Mesendoderm (in vitro differentiated cells): ENCODE results near the gene PTPRG.

Experiments used
- DNase-seq: peaks from one replicate; pipeline ENCODE4 v3.0.0; 2013
- H2AK5ac ChIP-seq: 2 replicates; pipeline ENCODE4 v1.6.1; 2013; ENCODE audit warnings: low read length, inconsistent platforms
- H2BK120ac ChIP-seq: 2 replicates; pipeline ENCODE4 v1.6.1; 2013; ENCODE audit warnings: low read depth, mild to moderate bottlenecking, low read length, moderate library complexity, mixed read lengths
- H2BK15ac ChIP-seq: replicated peaks from 2 replicates; pipeline ENCODE4 v1.6.1; 2013; ENCODE audit warnings: low read depth, mild to moderate bottlenecking, moderate library complexity
- H2BK5ac ChIP-seq: 2 replicates; pipeline ENCODE4 v1.6.1; 2013; ENCODE audit warnings: low read length, inconsistent platforms
- H3K18ac ChIP-seq: 2 replicates; pipeline ENCODE4 v1.6.1; 2013; ENCODE audit warnings: mild to moderate bottlenecking, low read length, mixed read lengths
- H3K23ac ChIP-seq: one replicate; pipeline ENCODE4 v1.6.1; 2013; ENCODE audit warnings: low read length
- H3K27ac ChIP-seq: 2 replicates; pipeline ENCODE4 v1.5.1; 2013; ENCODE audit warnings: low read depth, mild to moderate bottlenecking, inconsistent platforms, low read length, moderate library complexity
- H3K27me3 ChIP-seq: 2 replicates; pipeline ENCODE4 v1.6.1; 2013; ENCODE audit warnings: low read length, control low read depth, mild to moderate bottlenecking, inconsistent platforms; ENCODE audit not compliant: insufficient read depth, poor library complexity
- H3K36me3 ChIP-seq: 2 replicates; pipeline ENCODE4 v1.6.1; 2013; ENCODE audit warnings: low read length, inconsistent platforms; ENCODE audit not compliant: control insufficient read depth, insufficient read depth
- H3K4ac ChIP-seq: one replicate; pipeline ENCODE4 v1.6.1; 2013; ENCODE audit warnings: low read depth, mild to moderate bottlenecking, low read length, moderate library complexity
- H3K4me1 ChIP-seq: 2 replicates; pipeline ENCODE4 v1.6.1; 2013; ENCODE audit warnings: low read depth, low read length, inconsistent platforms; ENCODE audit not compliant: control insufficient read depth
- H3K4me2 ChIP-seq: 2 replicates; pipeline ENCODE4 v1.6.1; 2013; ENCODE audit warnings: low read length
- H3K4me3 ChIP-seq: 2 replicates; pipeline ENCODE4 v1.5.1; 2013; ENCODE audit warnings: mild to moderate bottlenecking, low read length
- H3K56ac ChIP-seq: one replicate; pipeline ENCODE4 v1.6.1; 2013; ENCODE audit warnings: low read length
- H3K79me1 ChIP-seq: 2 replicates; pipeline ENCODE4 v1.6.1; 2013; ENCODE audit warnings: low read length, inconsistent platforms
- H3K79me2 ChIP-seq: 2 replicates; pipeline ENCODE4 v1.6.1; 2013; ENCODE audit warnings: mild to moderate bottlenecking, low read length; ENCODE audit not compliant: control insufficient read depth, insufficient read depth
- H3K9ac ChIP-seq: 2 replicates; pipeline ENCODE4 v1.6.1; 2013; ENCODE audit warnings: low read length, inconsistent platforms
- H4K5ac ChIP-seq: one replicate; pipeline ENCODE4 v1.6.1; 2013; ENCODE audit warnings: low read length
- H4K8ac ChIP-seq: one replicate; pipeline ENCODE4 v1.6.1; 2013; ENCODE audit warnings: low read depth, mild to moderate bottlenecking, control low read depth, low read length, moderate library complexity
- WGBS: extraction: QIAGEN DNeasy Blood & Tissue Kit; methylation state at CpG from one replicate; pipeline ENCODE4 v1.1.7; 2013; ENCODE audit warnings: low lambda C conversion rate, missing lambda C conversion rate; ENCODE audit not compliant: insufficient coverage; ENCODE audit errors: extremely low coverage; 5-methylcytosine and 5-hydroxymethylcytosine counted together

Gene PTPRG

GRCh38 chr3:61563313-61564271 lies 2.2 kb downstream of the PTPRG start:
- H3K27ac ChIP-seq: no peak overlapping the region

GRCh38 chr3:61564395-61565059 lies 3.2 kb downstream of the PTPRG start:
- no CpG with 5 or more reads among the region's 40 CpGs for WGBS
- H3K4me2 ChIP-seq: peak overlapping the region; percentile 90
- peak overlapping the region; percentile 99 for H3K56ac ChIP-seq
- H3K18ac ChIP-seq: peak overlapping the region; percentile 97
- peak; percentile 84 for DNase-seq
- H3K9ac ChIP-seq: peak overlapping the region; percentile 100
- no peak overlapping the region for H3K23ac ChIP-seq
- H3K79me1 ChIP-seq: peaks cover 4% of the 10 kb centered on the region
- peaks cover 79% of the 10 kb centered on the region for H3K79me2 ChIP-seq
- H4K8ac ChIP-seq: no peak overlapping the region
- H3K4ac ChIP-seq: no peak overlapping the region
- H3K4me3 ChIP-seq: peak overlapping the region; percentile 98
- H2BK5ac ChIP-seq: peak overlapping the region; percentile 63
- H3K36me3 ChIP-seq: no peaks in the 10 kb centered on the region
- no peak overlapping the region for H2BK15ac ChIP-seq
- no peak overlapping the region for H2BK120ac ChIP-seq
- peak overlapping the region; percentile 21 for H3K27ac ChIP-seq
- H2AK5ac ChIP-seq: no peak overlapping the region
- H3K4me1 ChIP-seq: peaks cover 2% of the 10 kb centered on the region
- H4K5ac ChIP-seq: no peak overlapping the region
- H3K27me3 ChIP-seq: no peaks in the 10 kb centered on the region

More at GRCh38 chr3:61563313-61564271, 2.2 kb downstream of the PTPRG start:
- Histone ChIP-seq H4K5ac (no peak overlapping the region), H3K56ac (peak overlapping the region; percentile 99), H3K4me1 (peaks cover 11% of the 10 kb centered on the region), H3K9ac (peak overlapping the region; percentile 100), H4K8ac (no peak overlapping the region), H2BK5ac (peak overlapping the region; percentile 65), H3K36me3 (no peaks in the 10 kb centered on the region), H3K4ac (no peak overlapping the region), H2AK5ac (peak overlapping the region; percentile 18), H3K79me2 (peaks cover 70% of the 10 kb centered on the region), H3K4me3 (peak overlapping the region; percentile 98), H3K18ac (peak overlapping the region; percentile 97), H2BK15ac (no peak overlapping the region), H2BK120ac (no peak overlapping the region), H3K4me2 (peak overlapping the region; percentile 90), H3K23ac (peak overlapping the region; percentile 98), H3K27me3 (no peaks in the 10 kb centered on the region), H3K79me1 (peaks cover 4% of the 10 kb centered on the region)
- DNase-seq: peak; percentile 62
- WGBS: no CpG with 5 or more reads among the region's 52 CpGs

- Histone ChIP-seq H3K9ac (no peak overlapping the region), H3K23ac (no peak overlapping the region), H2BK15ac (no peak overlapping the region), H2BK120ac (no peak overlapping the region), H3K79me2 (peaks cover 90% of the 10 kb centered on the region), H2BK5ac (no peak overlapping the region), H3K27me3 (no peaks in the 10 kb centered on the region), H3K79me1 (peaks cover 4% of the 10 kb centered on the region), H3K27ac (no peak overlapping the region), H2AK5ac (no peak overlapping the region), H3K18ac (no peak overlapping the region), H3K4me1 (peaks cover 2% of the 10 kb centered on the region), H3K4ac (no peak overlapping the region), H3K36me3 (no peaks in the 10 kb centered on the region), H4K8ac (no peak overlapping the region), H3K4me3 (no peak overlapping the region), H3K4me2 (no peak overlapping the region), H4K5ac (no peak overlapping the region), H3K56ac (no peak overlapping the region)
- no peak for DNase-seq
- WGBS: no CpG with 5 or more reads among the region's 4 CpGs
Observed at GRCh38 chr3:61565569-61565968, 4.2 kb downstream of the PTPRG start.

- no peak overlapping the region for H3K9ac ChIP-seq
- WGBS: no CpG with 5 or more reads among the region's 1 CpG
- no peak for DNase-seq
- H3K4me1 ChIP-seq: peaks cover 2% of the 10 kb centered on the region
- no peak overlapping the region for H3K27ac ChIP-seq
- peaks cover 8% of the 10 kb centered on the region for H3K79me1 ChIP-seq
- no peak overlapping the region for H3K23ac ChIP-seq
- no peak overlapping the region for H3K4me3 ChIP-seq
- H3K18ac ChIP-seq: no peak overlapping the region
- no peak overlapping the region for H3K4me2 ChIP-seq
- no peak overlapping the region for H4K5ac ChIP-seq
- H3K27me3 ChIP-seq: no peaks in the 10 kb centered on the region
- H3K56ac ChIP-seq: no peak overlapping the region
- H2BK5ac ChIP-seq: no peak overlapping the region
- H2AK5ac ChIP-seq: no peak overlapping the region
- H2BK120ac ChIP-seq: no peak overlapping the region
- H3K4ac ChIP-seq: no peak overlapping the region
- peaks cover 98% of the 10 kb centered on the region for H3K79me2 ChIP-seq
- H4K8ac ChIP-seq: no peak overlapping the region
- no peak overlapping the region for H2BK15ac ChIP-seq
- H3K36me3 ChIP-seq: no peaks in the 10 kb centered on the region
Observed at GRCh38 chr3:61568127-61568526, 6.8 kb downstream of the PTPRG start.

GRCh38 chr3:61569856-61570580 lies 8.6 kb downstream of the PTPRG start:
- Histone ChIP-seq H2AK5ac (no peak overlapping the region), H3K18ac (no peak overlapping the region), H3K79me1 (peaks cover 14% of the 10 kb centered on the region), H3K79me2 (peaks cover 98% of the 10 kb centered on the region), H3K9ac (no peak overlapping the region), H3K27me3 (no peaks in the 10 kb centered on the region), H3K36me3 (no peaks in the 10 kb centered on the region), H3K4me1 (peaks cover 5% of the 10 kb centered on the region), H2BK15ac (no peak overlapping the region), H2BK120ac (no peak overlapping the region), H4K5ac (no peak overlapping the region), H3K27ac (no peak overlapping the region), H3K4ac (no peak overlapping the region), H4K8ac (no peak overlapping the region), H3K23ac (no peak overlapping the region), H2BK5ac (no peak overlapping the region), H3K4me2 (no peak overlapping the region), H3K56ac (no peak overlapping the region), H3K4me3 (no peak overlapping the region)
- no CpG with 5 or more reads among the region's 2 CpGs for WGBS
- no peak for DNase-seq
